GM12891 (cell line): Measurements from ENCODE around the gene ANKRD23.

Experiments used
- DNase-seq: peaks from one replicate; pipeline ENCODE4 v3.0.0; 2011; ENCODE audit warnings: low spot score; ENCODE audit not compliant: insufficient read length
- FAIRE-seq: peaks from 2 replicates; lab custom pipeline; 2011; peaks lifted over from hg19 to GRCh38; lab: Jason Lieb, UNC
- PAX5 ChIP-seq: IDR thresholded peaks from 2 replicates; pipeline ENCODE4 v1.6.1; 2011; ENCODE audit warnings: low read length, moderate library complexity, mild to moderate bottlenecking; ENCODE audit not compliant: insufficient read depth, severe bottlenecking
- POLR2A ChIP-seq: IDR thresholded peaks from 2 replicates; pipeline ENCODE4 v1.6.1; 2011; ENCODE audit warnings: low read depth, low read length, control low read depth
- POLR2AphosphoS5 ChIP-seq: IDR thresholded peaks from 2 replicates; pipeline ENCODE4 v1.6.1; 2011; ENCODE audit warnings: low read depth, low read length, control low read depth
- POU2F2 ChIP-seq: IDR thresholded peaks from 2 replicates; pipeline ENCODE4 v1.6.1; 2011; ENCODE audit warnings: low read depth, mild to moderate bottlenecking, control low read depth, low read length, moderate library complexity
- SPI1 ChIP-seq: IDR thresholded peaks from 2 replicates; pipeline ENCODE4 v1.6.1; 2011; ENCODE audit warnings: low read depth, low read length, control low read depth
- TAF1 ChIP-seq: IDR thresholded peaks from 2 replicates; pipeline ENCODE4 v1.6.1; 2011; ENCODE audit warnings: low read depth, low read length, control low read depth

Gene ANKRD23

GRCh38 chr2:96789245-96789617 lies 54.6 kb downstream of the ANKRD23 start:
- TF ChIP-seq POLR2AphosphoS5 (no peak), POLR2A (no peak), POU2F2 (no peak), TAF1 (no peak), SPI1 (no peak), PAX5 (no peak)
- FAIRE-seq (no peak), DNase-seq (no peak)

- no peak for DNase-seq
- FAIRE-seq: no peak
- TF ChIP-seq POLR2A: no peak
- no peak for TF ChIP-seq SPI1
- no peak for TF ChIP-seq TAF1
- TF ChIP-seq POU2F2: no peak
- TF ChIP-seq POLR2AphosphoS5: no peak
- TF ChIP-seq PAX5: no peak
Observed at GRCh38 chr2:96788442-96789244, 55.2 kb downstream of the ANKRD23 start.
